Kidney (tissue), 14 donors: Measurements from ENCODE around the gene ZNF653. TPM values are rescaled to one million over a fixed set of nuclear protein-coding genes. Genes with fewer than 3 reads are reported as not detected.
A peak's percentile ranks its signal among the peaks of the same experiment; 100 is the strongest.

ENCODE experiments used
- DNase-seq, 5 donors: peaks; one replicate each; pipeline ENCODE4 v3.0.0-alpha.2; 2013 to 2020
- FAIRE-seq: peaks from 2 replicates; lab custom pipeline; 2012; peaks lifted over from hg19 to GRCh38; lab: Jason Lieb, UNC
- H3K27ac ChIP-seq, 2 donors: one replicate each; pipeline ENCODE4 v1.7.0; 2013; ENCODE audit warnings: low read depth in 2 of 2, low read length in 2 of 2, inconsistent platforms in 1 of 2
- H3K27me3 ChIP-seq: one replicate; pipeline ENCODE4 v1.7.1; 2013; ENCODE audit warnings: low read length, inconsistent platforms; ENCODE audit not compliant: control insufficient read depth, insufficient read depth
- H3K36me3 ChIP-seq, 3 donors: one replicate each; pipeline versions ENCODE4 v1.7.0 to v1.7.1; 2013; ENCODE audit warnings: low read length in 3 of 3, control low read depth in 1 of 3, inconsistent platforms in 1 of 3; ENCODE audit not compliant: insufficient read depth in 3 of 3, control insufficient read depth in 2 of 3
- H3K4me1 ChIP-seq, 3 donors: one replicate each; pipeline versions ENCODE4 v1.7.0 to v1.7.1; 2013; ENCODE audit warnings: low read length in 3 of 3, inconsistent platforms in 1 of 3, low read depth in 1 of 3; ENCODE audit not compliant: control insufficient read depth in 2 of 3, insufficient read depth in 2 of 3
- H3K4me3 ChIP-seq, 3 donors: one replicate each; pipeline versions ENCODE4 v1.7.0 to v1.8.1; 2013; ENCODE audit warnings: low read length in 3 of 3, control low read depth in 1 of 3, inconsistent platforms in 1 of 3
- H3K9ac ChIP-seq, 3 donors: one replicate each; pipeline versions ENCODE4 v1.7.0 to v1.7.1; 2013; ENCODE audit warnings: low read length in 3 of 3, control low read depth in 1 of 3, inconsistent platforms in 1 of 3
- H3K9me3 ChIP-seq, 3 donors: one replicate each; pipeline versions ENCODE4 v1.7.0 to v1.7.1; 2013; ENCODE audit warnings: low read length in 3 of 3, control low read depth in 1 of 3, inconsistent platforms in 1 of 3; ENCODE audit not compliant: control insufficient read depth in 2 of 3, insufficient read depth in 1 of 3
- intact Hi-C: fragments of 100-400 bp; cut with DNase I; formaldehyde crosslinking; loops from one replicate; pipeline ENCODE4 v1.11.1; 2022
- polyA plus RNA-seq: library from polyadenylated mRNA; stranded (reverse); fragments of 350-450 nt; fragmentation: Illumina TruSeq; extraction: RNeasy Lipid Tissue Mini Kit (QIAGEN cat#74804); gene quantifications from one replicate; pipeline ENCODE4 v1.2.3, GENCODE V29; 2014; ENCODE audit warnings: low read depth, low replicate concordance; ENCODE audit not compliant: insufficient read depth
- total RNA-seq: library from RNA; stranded (reverse); fragmentation: NEBNext Ultra II Directional; extraction: Animal tissue kit (Norgen Biotek cat#: 25700); gene quantifications from one replicate; pipeline ENCODE4 v1.2.1, GENCODE V29; 2021
- TF ChIP-seq, protein P1 (sequence below): IDR thresholded peaks from 3 replicates; pipeline ENCODE4 v1.5.1; 2012; ENCODE audit warnings: mild to moderate bottlenecking, moderate library complexity, borderline replicate concordance; ENCODE audit not compliant: insufficient read depth; ENCODE audit errors: extremely low read depth
- donor health status: control.
- donor health status: control.
- donor health status: control.
- donor health status: control.
- donor health status: control.
- donor health status: DM: yes; HTN: yes; CAD: no.
- donor health status: Normal renal cell carcinoma (clear cell type).

Gene ZNF653
- total and polyA plus RNA-seq, 2 donors from 2014 or later, result 10.8 to 11.5 TPM

DNA sequence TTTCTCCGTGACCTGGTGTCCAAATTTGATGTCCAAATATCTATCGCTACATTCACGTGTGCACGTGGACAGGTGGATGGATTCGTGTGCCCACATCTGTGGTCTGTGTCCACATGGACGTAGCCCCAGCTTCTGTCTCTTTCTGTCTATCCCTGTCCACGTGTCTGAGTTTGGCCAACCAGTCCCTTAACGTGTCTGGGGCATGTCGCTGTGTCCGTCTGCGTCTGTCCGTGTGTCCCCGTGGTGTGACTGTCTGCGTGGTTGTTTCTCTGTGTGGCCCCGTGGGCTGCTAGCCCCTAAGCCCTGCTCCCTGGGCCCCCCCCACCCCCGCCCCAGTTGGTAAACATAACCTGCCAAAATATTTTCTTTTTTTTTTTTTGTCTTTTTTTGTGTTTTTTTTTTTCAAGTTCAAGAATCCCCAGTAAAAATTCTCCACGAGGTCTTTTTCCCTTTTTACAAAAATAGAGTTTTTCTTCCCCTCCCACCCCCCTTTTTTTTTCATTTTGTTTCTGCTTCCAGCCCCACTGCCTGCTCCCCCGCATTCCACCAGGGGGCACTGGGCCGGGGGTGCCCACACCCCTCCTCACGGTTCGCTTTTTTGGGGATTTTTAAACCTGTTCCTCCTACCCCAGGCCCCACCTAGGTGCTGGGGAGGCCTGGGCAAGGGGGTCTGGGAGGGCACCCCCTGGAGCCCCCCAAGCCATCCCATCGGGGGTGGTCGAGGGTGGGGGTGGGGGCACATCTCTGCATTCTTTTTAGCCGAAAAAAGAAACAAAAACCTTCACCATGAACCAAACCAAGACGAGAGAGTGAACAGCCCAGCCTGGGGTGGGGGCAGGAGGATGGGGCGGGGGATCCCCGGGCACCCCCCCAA is 51.9 kb downstream of the ZNF653 start:
- TF ChIP-seq, protein P1, sequence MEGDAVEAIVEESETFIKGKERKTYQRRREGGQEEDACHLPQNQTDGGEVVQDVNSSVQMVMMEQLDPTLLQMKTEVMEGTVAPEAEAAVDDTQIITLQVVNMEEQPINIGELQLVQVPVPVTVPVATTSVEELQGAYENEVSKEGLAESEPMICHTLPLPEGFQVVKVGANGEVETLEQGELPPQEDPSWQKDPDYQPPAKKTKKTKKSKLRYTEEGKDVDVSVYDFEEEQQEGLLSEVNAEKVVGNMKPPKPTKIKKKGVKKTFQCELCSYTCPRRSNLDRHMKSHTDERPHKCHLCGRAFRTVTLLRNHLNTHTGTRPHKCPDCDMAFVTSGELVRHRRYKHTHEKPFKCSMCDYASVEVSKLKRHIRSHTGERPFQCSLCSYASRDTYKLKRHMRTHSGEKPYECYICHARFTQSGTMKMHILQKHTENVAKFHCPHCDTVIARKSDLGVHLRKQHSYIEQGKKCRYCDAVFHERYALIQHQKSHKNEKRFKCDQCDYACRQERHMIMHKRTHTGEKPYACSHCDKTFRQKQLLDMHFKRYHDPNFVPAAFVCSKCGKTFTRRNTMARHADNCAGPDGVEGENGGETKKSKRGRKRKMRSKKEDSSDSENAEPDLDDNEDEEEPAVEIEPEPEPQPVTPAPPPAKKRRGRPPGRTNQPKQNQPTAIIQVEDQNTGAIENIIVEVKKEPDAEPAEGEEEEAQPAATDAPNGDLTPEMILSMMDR, result no peak
- FAIRE-seq (no peak), DNase-seq (no peak)
- Histone ChIP-seq H3K27ac (no peak overlapping the region), H3K4me1 (no peaks in the 10 kb centered on the region), H3K9me3 (no peaks in the 10 kb centered on the region), H3K4me3 (no peak overlapping the region), H3K9ac (no peak overlapping the region), H3K27me3 (no peaks in the 10 kb centered on the region), H3K36me3 (no peaks in the 10 kb centered on the region)
- intact Hi-C loops, result no loop called here

DNA sequence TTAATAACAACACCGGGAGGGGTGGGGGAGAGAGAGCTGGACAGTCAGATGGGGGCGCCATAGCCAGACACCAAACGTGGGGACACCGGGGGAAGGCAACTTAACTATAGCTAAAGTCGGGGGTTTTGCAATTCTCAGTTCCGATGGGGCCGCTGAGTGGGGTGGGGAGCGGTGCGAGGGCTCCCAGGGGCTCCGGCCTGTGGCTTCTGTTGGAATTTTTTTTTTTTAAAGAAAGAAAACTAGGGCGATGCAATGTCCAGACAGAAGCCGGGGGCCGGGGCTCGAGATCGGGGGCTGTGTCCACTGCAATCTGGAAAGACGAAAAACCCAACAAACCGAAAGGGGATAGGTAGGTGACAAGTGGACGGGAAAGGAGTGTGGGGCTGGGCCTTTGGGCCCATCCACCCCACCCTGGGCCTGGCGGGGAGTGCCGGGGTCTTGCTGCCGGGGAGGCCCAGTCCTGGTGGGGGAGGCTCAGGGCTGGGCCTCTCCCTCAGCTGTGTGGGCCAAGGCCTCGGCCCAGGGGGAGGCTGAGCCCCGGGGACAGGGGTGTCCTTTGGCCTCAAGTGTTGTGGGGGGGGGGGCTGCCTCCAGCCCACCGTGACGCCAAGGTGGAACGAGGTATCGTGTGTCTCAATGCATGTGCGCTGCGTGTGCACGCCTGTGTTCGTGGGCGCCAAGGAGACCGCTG is 52.9 kb downstream of the ZNF653 start:
- DNase-seq (peak in 1 of 5 donors; percentile 58), FAIRE-seq (no peak)
- TF ChIP-seq, protein P1, result no peak
- Histone ChIP-seq H3K9ac (no peak overlapping the region), H3K36me3 (peaks cover 0 to 4% (median 0%) of the 10 kb centered on the region in 3 donors), H3K4me3 (no peak overlapping the region), H3K4me1 (no peaks in the 10 kb centered on the region), H3K27me3 (no peaks in the 10 kb centered on the region), H3K27ac (no peak overlapping the region), H3K9me3 (no peaks in the 10 kb centered on the region)
- intact Hi-C loops, result no loop called here

DNA sequence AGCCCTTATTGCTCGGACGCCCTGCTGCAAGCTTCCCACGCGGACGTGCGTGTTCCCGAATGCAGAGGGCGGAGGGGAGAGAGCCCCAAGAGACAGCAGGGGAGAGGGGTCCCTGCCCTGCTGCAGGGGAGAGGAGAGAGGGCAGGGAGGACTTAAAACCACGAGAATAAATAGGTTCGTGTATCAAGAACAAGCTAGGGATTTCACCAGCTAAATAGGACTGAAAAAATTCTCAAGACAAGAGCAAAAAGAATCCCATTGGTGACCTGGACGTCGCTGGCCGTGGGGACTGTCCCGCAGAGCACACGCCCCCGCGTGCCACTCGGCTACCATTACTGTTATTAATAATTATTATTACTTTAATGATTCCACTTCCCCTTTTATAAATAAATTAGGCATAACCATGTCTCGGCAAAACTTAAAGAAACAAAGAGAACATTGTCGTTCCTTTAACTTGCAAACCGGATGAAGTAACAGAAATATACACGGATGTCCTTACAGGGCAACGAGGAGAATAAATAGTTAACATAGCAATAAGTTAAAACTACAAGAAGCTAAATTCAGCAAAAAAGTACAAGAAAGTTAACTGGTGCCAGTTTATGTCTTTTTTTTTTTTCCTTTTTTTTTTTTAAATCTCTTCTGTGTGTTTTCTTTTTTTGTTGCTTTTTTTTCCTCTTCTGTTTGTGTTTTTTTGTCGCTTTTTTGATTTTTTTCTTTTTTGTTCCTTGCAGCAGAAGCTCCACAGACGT is 53.6 kb downstream of the ZNF653 start:
- Histone ChIP-seq H3K4me1 (no peaks in the 10 kb centered on the region), H3K27me3 (no peaks in the 10 kb centered on the region), H3K27ac (no peak overlapping the region), H3K9ac (no peak overlapping the region), H3K4me3 (no peak overlapping the region), H3K9me3 (no peaks in the 10 kb centered on the region), H3K36me3 (peaks cover 0 to 6% (median 2%) of the 10 kb centered on the region in 3 donors)
- TF ChIP-seq, protein P1, result no peak
- intact Hi-C loops, result no loop called here
- no peak for FAIRE-seq
- peak in 1 of 5 donors; percentile 68 for DNase-seq
